ENCODE results near the gene CELF5. TPM values are rescaled to one million over a fixed set of nuclear protein-coding genes. Genes with fewer than 3 reads are reported as not detected.

CELF5 gene
- total RNA-seq, 1 experiment from 2014 or later, result 0.48 TPM

GRCh38 chr19:3304871-3305423 is 80.5 kb downstream of the CELF5 start:
- POLR2A ChIA-PET (ENCODE audit: unreplicated experiment), result interaction anchor here (0.6 to 0.7 kb wide), 2 partner anchors 41 to 463 kb away, joined by 4 to 12 read pairs; no protein-coding TSS in a partner anchor
- H3K27ac ChIP-seq, result no peak overlapping the region
- intact Hi-C loops (cut with micrococcal nuclease; ENCODE audit: unreplicated experiment), result loop anchor here (1.0 to 10.0 kb wide), 3 partner anchors 168 to 230 kb away; no protein-coding TSS in a partner anchor
- no TSS peak for BruUV-seq (replicated peaks)
- H4K20me1 ChIP-seq (ENCODE audit: insufficient read depth), result no peaks in the 10 kb centered on the region
- DNase-seq, result peak in 1 of 2 experiments; percentile 64
- no peak for TF ChIP-seq EZH2 (IDR thresholded peaks at IDR 0.05; ENCODE audit: low read depth)
- peak; percentile 80 for TF ChIP-seq CTCF (conservative IDR thresholded peaks at IDR 0.05)
- no peak overlapping the region for H3K4me3 ChIP-seq
- H2AFZ ChIP-seq, result no peak overlapping the region
- 0 out of 2 replicates have a peak, but pooled peaks cover 4% of the 10 kb centered on the region for H3K27me3 ChIP-seq (ENCODE audit: insufficient read depth, low read depth)
- H3K9me3 ChIP-seq (ENCODE audit: insufficient read depth, low read depth), result no peaks in the 10 kb centered on the region; the same call in 1 of the 2 replicates
- CTCF ChIA-PET, result interaction anchor here (0.5 to 1.4 kb wide), 7 partner anchors 18 to 1263 kb away, joined by 3 to 7 read pairs (median 3); no protein-coding TSS in a partner anchor
- no peaks in the 10 kb centered on the region for H3F3A ChIP-seq (ENCODE audit: insufficient read depth, low read depth)
- no peaks in the 10 kb centered on the region for H3K36me3 ChIP-seq (ENCODE audit: low read depth)
- no peaks in the 10 kb centered on the region for H3K9me2 ChIP-seq (ENCODE audit: insufficient read depth)
- no peaks in the 10 kb centered on the region for H3K79me2 ChIP-seq (ENCODE audit: low read depth)
- no peaks in the 10 kb centered on the region for H3K4me1 ChIP-seq (replicated peaks; ENCODE audit: insufficient read depth)
- H3K4me2 ChIP-seq, result no peak overlapping the region

DNA sequence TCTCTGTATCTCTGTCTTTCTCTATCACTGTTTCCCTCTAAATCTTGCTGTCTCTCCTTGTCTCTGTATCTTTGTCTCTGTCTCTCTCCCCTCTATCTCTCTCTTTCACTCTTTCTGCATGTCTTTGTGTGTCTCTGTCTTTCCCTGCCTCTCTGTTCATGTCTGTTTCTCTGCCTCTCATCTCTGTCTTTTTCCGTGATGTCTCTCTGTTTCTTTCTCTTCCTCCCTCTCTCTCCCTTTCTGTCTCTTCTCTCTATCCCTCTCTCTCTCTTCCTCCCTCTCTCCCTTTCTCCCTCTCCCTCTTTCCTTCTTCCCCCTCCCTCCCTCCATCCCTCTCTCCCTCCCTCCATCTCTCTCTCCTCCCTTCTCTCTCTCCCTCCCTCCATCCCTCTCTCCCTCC is 85.3 kb downstream of the CELF5 start:
- no TSS peak for BruUV-seq (replicated peaks)
- H3K4me1 ChIP-seq (replicated peaks; ENCODE audit: insufficient read depth), result no peaks in the 10 kb centered on the region
- intact Hi-C loops (cut with micrococcal nuclease; ENCODE audit: unreplicated experiment), result loop anchor here (10.0 kb wide), 1 partner anchor 235 kb away; no protein-coding TSS in a partner anchor
- no peak for DNase-seq
- peaks cover 4% of the 10 kb centered on the region; the same call in 1 of the 2 replicates for H3K27me3 ChIP-seq (ENCODE audit: insufficient read depth, low read depth)
- no peaks in the 10 kb centered on the region for H3K36me3 ChIP-seq (ENCODE audit: low read depth)
- no peaks in the 10 kb centered on the region for H3K9me2 ChIP-seq (ENCODE audit: insufficient read depth)
- H3K9me3 ChIP-seq (ENCODE audit: insufficient read depth, low read depth), result no peaks in the 10 kb centered on the region
- H3K4me3 ChIP-seq, result no peak overlapping the region
- no peaks in the 10 kb centered on the region for H3K79me2 ChIP-seq (ENCODE audit: low read depth)
- no peak for TF ChIP-seq EZH2 (IDR thresholded peaks at IDR 0.05; ENCODE audit: low read depth)
- TF ChIP-seq CTCF (conservative IDR thresholded peaks at IDR 0.05), result no peak
- ChIA-PET POLR2A (ENCODE audit: unreplicated experiment) (no interaction called here), CTCF (no interaction called here)
- no peak overlapping the region for H3K27ac ChIP-seq
- H4K20me1 ChIP-seq (ENCODE audit: insufficient read depth), result no peaks in the 10 kb centered on the region
- H2AFZ ChIP-seq, result no peak overlapping the region
- H3F3A ChIP-seq (ENCODE audit: insufficient read depth, low read depth), result no peaks in the 10 kb centered on the region
- H3K4me2 ChIP-seq, result no peak overlapping the region

GRCh38 chr19:3310280-3310679 is 85.8 kb downstream of the CELF5 start:
- no TSS peak for BruUV-seq (replicated peaks)
- CTCF ChIA-PET, result no interaction called here

More at GRCh38 chr19:3310280-3310679, 85.8 kb downstream of the CELF5 start:
- no peaks in the 10 kb centered on the region for H3F3A ChIP-seq (ENCODE audit: insufficient read depth, low read depth)
- no peak overlapping the region for H2AFZ ChIP-seq
- POLR2A ChIA-PET (ENCODE audit: unreplicated experiment), result no interaction called here
- no peaks in the 10 kb centered on the region for H3K4me1 ChIP-seq (replicated peaks; ENCODE audit: insufficient read depth)
- no peaks in the 10 kb centered on the region for H3K9me3 ChIP-seq (ENCODE audit: insufficient read depth, low read depth)
- H3K4me2 ChIP-seq, result no peak overlapping the region
- DNase-seq, result no peak
- intact Hi-C loops (cut with micrococcal nuclease; ENCODE audit: unreplicated experiment), result no loop called here
- TF ChIP-seq EZH2 (IDR thresholded peaks at IDR 0.05; ENCODE audit: low read depth) (no peak), CTCF (conservative IDR thresholded peaks at IDR 0.05) (no peak)
- H3K36me3 ChIP-seq (ENCODE audit: low read depth), result no peaks in the 10 kb centered on the region
- H3K27me3 ChIP-seq (ENCODE audit: insufficient read depth, low read depth), result peaks cover 4% of the 10 kb centered on the region; the same call in 1 of the 2 replicates
- no peaks in the 10 kb centered on the region for H3K9me2 ChIP-seq (ENCODE audit: insufficient read depth)
- H3K27ac ChIP-seq, result no peak overlapping the region
- no peaks in the 10 kb centered on the region for H3K79me2 ChIP-seq (ENCODE audit: low read depth)
- H3K4me3 ChIP-seq, result no peak overlapping the region
- H4K20me1 ChIP-seq (ENCODE audit: insufficient read depth), result no peaks in the 10 kb centered on the region

All from PC-9 (cell line).